ENCODE results near the gene SRP68. TPM values are rescaled to one million over a fixed set of nuclear protein-coding genes. Genes with fewer than 3 reads are reported as not detected.

Gene SRP68
- total RNA-seq, 2 donors from 2014 or later, result 73.9 to 78.0 TPM

DNA sequence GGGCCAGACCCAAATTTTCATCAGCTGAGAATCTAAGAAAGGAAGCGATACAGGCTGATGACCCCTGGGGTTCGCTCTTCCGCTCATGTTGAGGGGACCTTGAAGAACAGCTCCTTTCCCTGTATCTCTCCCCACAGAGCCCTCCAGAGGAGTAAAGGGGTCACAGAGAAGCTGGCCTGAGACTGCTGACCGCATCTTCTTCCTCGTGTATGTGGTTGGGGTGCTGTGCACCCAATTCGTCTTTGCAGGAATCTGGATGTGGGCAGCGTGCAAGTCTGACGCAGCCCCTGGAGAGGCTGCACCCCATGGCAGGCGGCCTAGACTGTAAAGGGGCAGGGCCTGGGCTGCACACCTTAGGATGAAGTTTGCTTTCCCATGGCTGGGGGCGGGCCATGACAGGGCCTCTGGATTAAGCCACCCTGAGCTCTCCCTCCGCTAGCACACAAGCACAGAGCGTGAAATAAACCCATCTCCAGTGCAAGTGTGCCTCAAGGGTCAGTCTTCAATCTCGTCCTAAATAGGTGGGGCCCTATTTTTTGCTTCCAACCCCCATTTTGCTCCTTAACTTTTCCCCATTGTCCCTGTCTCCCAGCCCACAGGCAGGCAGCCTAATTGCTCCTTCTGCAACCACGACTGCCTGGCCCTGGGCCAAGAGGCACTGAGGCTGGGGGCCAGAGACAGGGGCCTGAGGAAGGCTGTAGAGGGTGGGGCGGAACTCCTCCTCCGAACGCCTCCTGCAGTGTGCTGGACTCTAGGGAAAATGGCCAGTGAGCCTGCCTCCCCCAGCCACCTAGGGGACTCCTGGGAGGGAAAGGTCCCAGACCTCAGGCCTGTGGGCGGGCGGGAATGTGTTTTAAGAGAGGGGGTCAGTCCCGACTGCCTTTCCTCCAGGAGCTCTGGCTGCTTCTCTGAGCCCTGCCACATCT is 10.3 kb upstream of the SRP68 start:
- Histone ChIP-seq H3K9me3 (ENCODE audit: control insufficient read depth, low read length) (no peaks in the 10 kb centered on the region), H3K27me3 (ENCODE audit: control insufficient read depth, insufficient read depth, low read length, poor library complexity, severe bottlenecking) (peaks cover 24% of the 10 kb centered on the region), H3K4me3 (ENCODE audit: low read length) (no peak overlapping the region), H3K36me3 (ENCODE audit: control insufficient read depth, insufficient read depth, low read length) (peaks cover 51% of the 10 kb centered on the region), H3K4me1 (ENCODE audit: control insufficient read depth, insufficient read depth, low read length) (peaks cover 15% of the 10 kb centered on the region), H3K9ac (ENCODE audit: extremely low read depth, low read length, poor library complexity, severe bottlenecking) (no peak overlapping the region), H3K27ac (ENCODE audit: low read depth, low read length) (no peak overlapping the region)
- no peak for DNase-seq
- no peak overlapping the region for H3K27ac Mint-ChIP-seq
- no peak for TF ChIP-seq CTCF (conservative IDR thresholded peaks at IDR 0.05)
- peaks cover 36% of the 10 kb centered on the region for H3K36me3 Mint-ChIP-seq (ENCODE audit: low read depth)
- 90 to 96% methylated on average over 11 to 20 of the region's 20 CpGs for WGBS, 2 experiments (ENCODE audit: insufficient coverage in 1 of 2, insufficient read length in 1 of 2)
- peaks cover 13% of the 10 kb centered on the region for H3K4me1 Mint-ChIP-seq
- peaks cover 23% of the 10 kb centered on the region for H3K27me3 Mint-ChIP-seq (ENCODE audit: insufficient read depth)
- no peaks in the 10 kb centered on the region for H3K9me3 Mint-ChIP-seq
- H3K4me3 Mint-ChIP-seq, result no peak overlapping the region

DNA sequence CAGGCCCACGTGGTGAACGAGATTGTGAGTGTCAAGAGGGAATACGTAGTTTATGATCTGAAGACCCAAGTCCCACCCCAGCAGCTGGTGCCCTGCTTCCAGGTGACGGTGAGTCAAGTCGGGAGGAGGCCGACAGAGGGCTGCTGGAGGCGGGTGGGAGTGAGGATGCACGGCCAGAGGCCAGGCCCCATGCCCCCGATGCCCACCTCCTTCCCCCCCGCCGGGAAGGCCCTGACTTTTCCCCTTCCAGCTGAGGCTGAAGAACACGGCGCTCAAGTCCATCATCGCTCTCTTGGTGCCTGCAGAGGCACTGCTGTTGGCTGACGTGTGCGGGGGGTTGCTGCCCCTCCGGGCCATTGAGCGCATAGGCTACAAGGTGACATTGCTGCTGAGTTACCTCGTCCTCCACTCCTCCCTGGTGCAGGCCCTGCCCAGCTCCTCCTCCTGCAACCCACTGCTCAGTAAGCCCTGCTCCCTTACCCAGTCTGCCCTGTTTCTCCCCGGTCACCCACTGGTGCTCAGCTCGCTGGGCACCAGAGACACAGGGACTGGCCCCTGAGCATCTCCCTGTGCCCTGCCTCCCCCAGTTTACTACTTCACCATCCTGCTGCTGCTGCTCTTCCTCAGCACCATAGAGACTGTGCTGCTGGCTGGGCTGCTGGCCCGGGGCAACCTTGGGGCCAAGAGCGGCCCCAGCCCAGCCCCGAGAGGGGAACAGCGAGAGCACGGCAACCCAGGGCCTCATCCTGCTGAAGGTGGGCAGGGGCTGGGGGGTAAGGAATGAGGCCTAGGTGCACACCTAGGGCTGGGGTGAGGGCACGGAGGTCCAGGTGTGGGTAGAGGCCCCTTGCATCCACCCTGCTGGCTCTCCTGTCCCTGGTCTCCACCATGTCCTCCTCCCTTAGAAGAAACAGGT is 9.2 kb upstream of the SRP68 start:
- Histone ChIP-seq H3K27me3 (ENCODE audit: control insufficient read depth, insufficient read depth, low read length, poor library complexity, severe bottlenecking) (peaks cover 34% of the 10 kb centered on the region), H3K9ac (ENCODE audit: extremely low read depth, low read length, poor library complexity, severe bottlenecking) (no peak overlapping the region), H3K4me1 (ENCODE audit: control insufficient read depth, insufficient read depth, low read length) (peaks cover 15% of the 10 kb centered on the region), H3K27ac (ENCODE audit: low read depth, low read length) (no peak overlapping the region), H3K9me3 (ENCODE audit: control insufficient read depth, low read length) (no peaks in the 10 kb centered on the region), H3K4me3 (ENCODE audit: low read length) (no peak overlapping the region), H3K36me3 (ENCODE audit: control insufficient read depth, insufficient read depth, low read length) (peaks cover 41% of the 10 kb centered on the region)
- H3K4me1 Mint-ChIP-seq, result peaks cover 15% of the 10 kb centered on the region
- no peak for DNase-seq
- no peak for TF ChIP-seq CTCF (conservative IDR thresholded peaks at IDR 0.05)
- peaks cover 29% of the 10 kb centered on the region for H3K36me3 Mint-ChIP-seq (ENCODE audit: low read depth)
- H3K4me3 Mint-ChIP-seq, result no peak overlapping the region
- 90 to 92% methylated on average over 17 to 27 of the region's 27 CpGs for WGBS, 2 experiments (ENCODE audit: insufficient coverage in 1 of 2, insufficient read length in 1 of 2)
- H3K27ac Mint-ChIP-seq, result no peak overlapping the region
- peaks cover 33% of the 10 kb centered on the region for H3K27me3 Mint-ChIP-seq (ENCODE audit: insufficient read depth)
- no peaks in the 10 kb centered on the region for H3K9me3 Mint-ChIP-seq

GRCh38 chr17:76080768-76081287 is 8.5 kb upstream of the SRP68 start:
- no peak overlapping the region for H3K4me3 ChIP-seq (ENCODE audit: low read length)
- peaks cover 35% of the 10 kb centered on the region for H3K36me3 ChIP-seq (ENCODE audit: control insufficient read depth, insufficient read depth, low read length)
- peaks cover 15% of the 10 kb centered on the region for H3K4me1 ChIP-seq (ENCODE audit: control insufficient read depth, insufficient read depth, low read length)
- H3K27me3 ChIP-seq (ENCODE audit: control insufficient read depth, insufficient read depth, low read length, poor library complexity, severe bottlenecking), result peaks cover 41% of the 10 kb centered on the region
- H3K9me3 Mint-ChIP-seq, result no peaks in the 10 kb centered on the region
- no peak overlapping the region for H3K27ac ChIP-seq (ENCODE audit: low read depth, low read length)
- H3K27me3 Mint-ChIP-seq (ENCODE audit: insufficient read depth), result peaks cover 41% of the 10 kb centered on the region
- peaks cover 18% of the 10 kb centered on the region for H3K4me1 Mint-ChIP-seq
- WGBS, 2 experiments (ENCODE audit: insufficient coverage in 1 of 2, insufficient read length in 1 of 2), result 67 to 70% methylated on average over 2 to 6 of the region's 6 CpGs
- no peak overlapping the region for H3K27ac Mint-ChIP-seq
- DNase-seq, result peak; percentile 74
- TF ChIP-seq CTCF (conservative IDR thresholded peaks at IDR 0.05), result no peak
- peaks cover 23% of the 10 kb centered on the region for H3K36me3 Mint-ChIP-seq (ENCODE audit: low read depth)
- peak overlapping the region; percentile 34 for H3K4me3 Mint-ChIP-seq
- no peaks in the 10 kb centered on the region for H3K9me3 ChIP-seq (ENCODE audit: control insufficient read depth, low read length)
- no peak overlapping the region for H3K9ac ChIP-seq (ENCODE audit: extremely low read depth, low read length, poor library complexity, severe bottlenecking)

All from endodermal cell (in vitro differentiated cells).